A172 (cell line): Measurements from ENCODE around the gene RNF5. TPM values are rescaled to one million over a fixed set of nuclear protein-coding genes. Genes with fewer than 3 reads are reported as not detected.
A peak's percentile ranks its signal among the peaks of the same experiment; 100 is the strongest.
"Not testable (repeated sequence)": the region's sequence is repeated elsewhere in the genome, so short reads cannot be mapped to it uniquely, and the experiment has no call there.

Source experiments
- DNase-seq: peaks from one replicate; pipeline ENCODE4 v3.0.0-alpha.2; 2015; ENCODE audit warnings: low spot score
- total RNA-seq: library from RNA; depleted of rRNA; stranded (reverse); fragments of >200 nt; shearing (Covaris generic); gene quantifications from 2 replicates; pipeline ENCODE4 v1.2.3, GENCODE V29; 2014; rRNA removed

Gene RNF5
- total RNA-seq: 59.4 and 61.7 TPM in 2 replicates

- DNase-seq: peak; percentile 100
Measured at GRCh38 chr6:32177788-32178546, at the start of gene RNF5. TSS of gene RNF5 (plus strand) at chr6:32178405. CDS start at chr6:32178512, 107 bp downstream.

GRCh38 chr6:32128751-32129296 lies 49.4 kb upstream of the RNF5 start:
- no peak for DNase-seq

GRCh38 chr6:32129297-32130088 lies 48.7 kb upstream of the RNF5 start:
- no peak for DNase-seq

GRCh38 chr6:32131439-32131948 lies 46.7 kb upstream of the RNF5 start:
- no peak for DNase-seq

- no peak for DNase-seq
Measured at GRCh38 chr6:32132110-32132509, 46.1 kb upstream of the RNF5 start.

- DNase-seq: no peak
Measured at GRCh38 chr6:32133786-32134185, 44.4 kb upstream of the RNF5 start.

GRCh38 chr6:32137454-32137853 lies 40.8 kb upstream of the RNF5 start:
- no peak for DNase-seq

GRCh38 chr6:32139590-32139989 lies 38.6 kb upstream of the RNF5 start:
- DNase-seq: no peak

GRCh38 chr6:32140420-32141046 lies 37.7 kb upstream of the RNF5 start:
- DNase-seq: no peak

GRCh38 chr6:32144238-32144637 lies 34.0 kb upstream of the RNF5 start:
- DNase-seq: not testable (repeated sequence)

GRCh38 chr6:32146287-32146686 lies 31.9 kb upstream of the RNF5 start:
- no peak for DNase-seq

GRCh38 chr6:32146687-32147086 lies 31.5 kb upstream of the RNF5 start:
- no peak for DNase-seq

- no peak for DNase-seq
Measured at GRCh38 chr6:32147401-32148132, 30.6 kb upstream of the RNF5 start.

- DNase-seq: no peak
Measured at GRCh38 chr6:32148289-32149091, 29.7 kb upstream of the RNF5 start.

GRCh38 chr6:32149092-32149755 lies 29.0 kb upstream of the RNF5 start:
- DNase-seq: no peak

- DNase-seq: no peak
Measured at GRCh38 chr6:32149932-32150870, 28.0 kb upstream of the RNF5 start.

- no peak for DNase-seq
Measured at GRCh38 chr6:32151181-32151862, 26.9 kb upstream of the RNF5 start.
